Measurements from ENCODE around the gene ERLIN1. TPM values are rescaled to one million over a fixed set of nuclear protein-coding genes. Genes with fewer than 3 reads are reported as not detected.
A peak's percentile ranks its signal among the peaks of the same experiment; 100 is the strongest.

Gene ERLIN1
- total and polyA plus RNA-seq, 3 experiments from 2014 or later = 11.8 to 27.7 (median 26.9) TPM

- Mint-ChIP-seq H3K4me1 (peaks cover 52 to 72% (median 71%) of the 10 kb centered on the region in 3 donors), H3K36me3 (peaks cover 0 to 52% (median 17%) of the 10 kb centered on the region in 3 donors), H3K9me3 (no peaks in the 10 kb centered on the region), H3K27me3 (no peaks in the 10 kb centered on the region), H3K4me3 (peak overlapping the region in 1 of 7 donors; percentile 57), H3K27ac (peak overlapping the region in 3 of 8 donors; percentile 12 to 84 (median 22))
- ChIA-PET POLR2A (no interaction called here), CTCF (no interaction called here)
- DNase-seq = no peak
- no peaks in the 10 kb centered on the region for H3K27me3 ChIP-seq (ENCODE audit: insufficient read depth, low read length, poor library complexity, severe bottlenecking)
- H3K4me3 ChIP-seq (ENCODE audit: low read length) = no peak overlapping the region
- no peak overlapping the region for H3K27ac ChIP-seq (ENCODE audit: low read depth, low read length)
- H3K36me3 ChIP-seq (ENCODE audit: insufficient read depth, low read length) = peaks cover 4% of the 10 kb centered on the region
- H3K4me1 ChIP-seq (ENCODE audit: insufficient read depth, low read length) = peaks cover 17% of the 10 kb centered on the region
- H3K9me3 ChIP-seq (ENCODE audit: low read length) = no peaks in the 10 kb centered on the region
Observed at GRCh38 chr10:100182908-100183307, 2.9 kb downstream of the ERLIN1 start.

- H3K36me3 Mint-ChIP-seq = peaks cover 0 to 58% (median 19%) of the 10 kb centered on the region in 3 donors
Observed at GRCh38 chr10:100182281-100182680, 3.5 kb downstream of the ERLIN1 start.

DNA sequence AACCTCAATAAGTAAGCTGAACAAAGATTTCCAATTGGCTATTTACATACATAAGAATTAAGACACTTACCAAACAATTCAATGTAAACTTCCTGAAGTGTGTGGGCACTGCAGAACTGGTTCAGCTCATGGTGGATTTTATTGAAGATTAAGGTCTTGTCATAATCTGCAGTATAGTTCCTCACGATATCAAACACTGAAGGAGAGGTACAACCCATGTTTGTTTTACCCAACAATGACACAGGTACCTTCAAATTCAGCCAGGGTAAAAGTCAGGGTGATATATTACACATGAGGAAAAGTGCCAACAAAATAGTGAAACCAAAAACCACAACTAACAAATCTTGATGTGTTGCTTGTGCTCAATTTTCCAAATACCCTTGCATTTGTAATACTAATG, 10.0 kb downstream of the ERLIN1 start:
- ChIA-PET POLR2A (no interaction called here), CTCF (interaction anchor here (1.8 kb wide), 1 partner anchor 12 kb away, joined by 4 read pairs; no protein-coding TSS in a partner anchor)
- no peak overlapping the region for H3K27ac ChIP-seq (ENCODE audit: low read depth, low read length)
- Mint-ChIP-seq H3K27me3 (no peaks in the 10 kb centered on the region), H3K36me3 (peaks cover 19 to 80% (median 30%) of the 10 kb centered on the region in 3 donors), H3K9me3 (peaks cover 0 to 2% (median 0%) of the 10 kb centered on the region in 5 donors), H3K4me1 (peaks cover 22 to 50% (median 48%) of the 10 kb centered on the region in 3 donors), H3K27ac (peak overlapping the region in 2 of 8 donors; percentile 27 to 59), H3K4me3 (no peak overlapping the region)
- no peak overlapping the region for H3K4me3 ChIP-seq (ENCODE audit: low read length)
- no peak for DNase-seq
- no peaks in the 10 kb centered on the region for H3K4me1 ChIP-seq (ENCODE audit: insufficient read depth, low read length)
- peaks cover 11% of the 10 kb centered on the region for H3K36me3 ChIP-seq (ENCODE audit: insufficient read depth, low read length)
- no peaks in the 10 kb centered on the region for H3K9me3 ChIP-seq (ENCODE audit: low read length)
- H3K27me3 ChIP-seq (ENCODE audit: insufficient read depth, low read length, poor library complexity, severe bottlenecking) = no peaks in the 10 kb centered on the region

More at GRCh38 chr10:100182281-100182680, 3.5 kb downstream of the ERLIN1 start:
- H3K9me3 Mint-ChIP-seq = no peaks in the 10 kb centered on the region
- H3K4me1 Mint-ChIP-seq = peaks cover 46 to 72% (median 69%) of the 10 kb centered on the region in 3 donors
- H3K4me1 ChIP-seq (ENCODE audit: insufficient read depth, low read length) = peaks cover 15% of the 10 kb centered on the region
- CTCF ChIA-PET = no interaction called here
- POLR2A ChIA-PET = no interaction called here
- H3K27me3 Mint-ChIP-seq = no peaks in the 10 kb centered on the region
- H3K9me3 ChIP-seq (ENCODE audit: low read length) = no peaks in the 10 kb centered on the region
- H3K4me3 Mint-ChIP-seq = peak overlapping the region in 1 of 7 donors; percentile 57
- peaks cover 4% of the 10 kb centered on the region for H3K36me3 ChIP-seq (ENCODE audit: insufficient read depth, low read length)
- no peak overlapping the region for H3K27ac ChIP-seq (ENCODE audit: low read depth, low read length)
- peak overlapping the region in 2 of 8 donors; percentile 22 to 37 for H3K27ac Mint-ChIP-seq
- H3K4me3 ChIP-seq (ENCODE audit: low read length) = no peak overlapping the region
- no peaks in the 10 kb centered on the region for H3K27me3 ChIP-seq (ENCODE audit: insufficient read depth, low read length, poor library complexity, severe bottlenecking)
- DNase-seq = no peak

DNA sequence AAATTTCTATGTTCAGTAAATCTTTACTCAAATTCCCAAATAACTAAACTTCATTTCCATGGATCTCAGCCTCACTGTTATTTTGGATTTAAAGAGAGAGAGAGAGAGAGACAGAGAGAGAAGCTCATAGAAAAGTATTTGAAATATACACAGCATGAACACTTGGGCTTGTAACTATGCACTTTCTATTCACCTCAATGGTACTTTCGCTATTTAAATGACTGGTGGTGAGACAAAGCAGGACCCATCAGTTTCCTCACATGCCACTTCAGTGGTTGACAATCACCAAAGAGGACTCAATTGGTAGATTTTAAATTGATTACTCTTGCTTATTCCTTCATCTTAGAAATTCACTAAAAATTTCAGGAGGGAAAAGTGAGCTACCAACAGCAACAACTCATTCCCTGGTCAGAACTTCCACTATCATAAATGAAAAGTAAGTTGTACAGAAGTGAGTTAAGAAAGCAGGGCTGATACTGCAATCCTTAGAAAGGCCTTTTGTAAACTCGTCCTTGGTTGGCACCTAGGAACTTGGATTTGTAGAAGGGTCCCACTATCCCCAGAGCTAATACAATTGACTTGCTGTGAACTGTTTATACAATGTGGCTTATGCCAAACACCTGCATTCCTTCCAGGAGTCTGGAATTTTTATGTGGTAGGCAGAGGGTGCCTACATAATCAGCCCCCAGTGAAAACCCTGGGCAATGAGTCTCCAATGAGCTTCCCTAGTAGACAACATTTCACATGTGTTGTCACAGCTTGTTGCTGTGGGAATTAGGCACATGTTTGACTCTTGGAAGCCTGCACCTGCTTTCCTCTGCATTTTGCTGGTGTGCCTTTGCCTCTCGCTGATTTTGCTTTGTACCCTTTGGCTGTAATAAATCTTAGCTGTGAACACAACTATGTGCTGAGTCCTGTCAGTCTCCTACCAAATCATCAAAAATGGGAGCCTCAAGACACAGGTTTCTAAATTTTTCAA, 10.8 kb downstream of the ERLIN1 start:
- Mint-ChIP-seq H3K36me3 (peaks cover 23 to 76% (median 34%) of the 10 kb centered on the region in 3 donors), H3K4me3 (no peak overlapping the region), H3K27me3 (no peaks in the 10 kb centered on the region), H3K4me1 (peaks cover 18 to 48% (median 45%) of the 10 kb centered on the region in 3 donors), H3K27ac (peak overlapping the region in 4 of 8 donors; percentile 18 to 52 (median 38)), H3K9me3 (peaks cover 0 to 2% (median 0%) of the 10 kb centered on the region in 5 donors)
- H3K27ac ChIP-seq (ENCODE audit: low read depth, low read length) = no peak overlapping the region
- H3K27me3 ChIP-seq (ENCODE audit: insufficient read depth, low read length, poor library complexity, severe bottlenecking) = no peaks in the 10 kb centered on the region
- POLR2A ChIA-PET = no interaction called here
- H3K36me3 ChIP-seq (ENCODE audit: insufficient read depth, low read length) = peaks cover 11% of the 10 kb centered on the region
- H3K9me3 ChIP-seq (ENCODE audit: low read length) = no peaks in the 10 kb centered on the region
- no peaks in the 10 kb centered on the region for H3K4me1 ChIP-seq (ENCODE audit: insufficient read depth, low read length)
- CTCF ChIA-PET = interaction anchor here (0.9 to 1.8 kb wide), 2 partner anchors 11 to 19 kb away, joined by 3 to 4 read pairs; no protein-coding TSS in a partner anchor
- no peak overlapping the region for H3K4me3 ChIP-seq (ENCODE audit: low read length)
- no peak for DNase-seq

DNA sequence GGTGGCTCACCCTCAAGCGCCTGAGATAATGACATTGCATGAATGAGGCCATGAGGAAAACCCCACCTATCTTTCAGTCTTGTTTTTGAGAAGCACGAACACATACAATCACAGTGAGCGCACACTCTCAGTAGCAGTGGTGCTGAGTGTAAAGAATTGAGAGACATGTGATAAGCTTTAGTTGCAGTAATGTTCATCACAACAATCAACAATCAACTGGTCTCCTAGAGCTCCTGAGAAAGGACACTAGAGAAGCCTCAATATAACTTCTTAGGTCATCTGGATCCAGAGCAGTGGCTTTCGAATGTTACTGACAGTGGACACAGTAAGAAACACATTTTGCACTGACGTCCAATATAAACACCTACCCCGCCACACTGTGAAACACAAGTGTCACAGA, 12.8 kb downstream of the ERLIN1 start:
- Mint-ChIP-seq H3K4me3 (no peak overlapping the region), H3K27me3 (no peaks in the 10 kb centered on the region), H3K36me3 (peaks cover 23 to 69% (median 31%) of the 10 kb centered on the region in 3 donors), H3K27ac (peak overlapping the region in 4 of 8 donors; percentile 14 to 74 (median 34)), H3K9me3 (peaks cover 0 to 2% (median 0%) of the 10 kb centered on the region in 5 donors), H3K4me1 (peaks cover 23 to 53% (median 49%) of the 10 kb centered on the region in 3 donors)
- POLR2A ChIA-PET = no interaction called here
- Histone ChIP-seq H3K27me3 (ENCODE audit: insufficient read depth, low read length, poor library complexity, severe bottlenecking) (no peaks in the 10 kb centered on the region), H3K4me3 (ENCODE audit: low read length) (no peak overlapping the region), H3K4me1 (ENCODE audit: insufficient read depth, low read length) (no peaks in the 10 kb centered on the region), H3K36me3 (ENCODE audit: insufficient read depth, low read length) (peaks cover 11% of the 10 kb centered on the region), H3K27ac (ENCODE audit: low read depth, low read length) (no peak overlapping the region), H3K9me3 (ENCODE audit: low read length) (no peaks in the 10 kb centered on the region)
- no peak for DNase-seq
- CTCF ChIA-PET = no interaction called here

DNA sequence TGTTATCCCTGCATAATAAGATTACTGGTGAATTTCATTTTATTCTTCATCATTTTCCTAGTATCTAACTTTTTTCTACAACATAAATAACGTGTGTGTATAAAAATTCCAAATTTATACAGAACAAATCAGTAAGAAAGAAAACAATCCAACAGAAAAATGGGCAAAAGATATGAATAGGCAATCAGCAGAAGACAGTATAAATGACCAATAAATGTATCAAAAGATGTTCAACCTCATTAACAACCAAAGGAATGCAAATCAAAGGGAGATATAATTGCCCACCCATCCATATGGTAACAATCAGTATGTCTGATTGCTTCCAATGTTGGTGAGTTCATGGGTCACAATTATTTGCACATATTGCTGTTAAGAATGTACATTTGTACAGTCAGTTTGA, 13.5 kb downstream of the ERLIN1 start:
- no peak overlapping the region for H3K27ac ChIP-seq (ENCODE audit: low read depth, low read length)
- no peaks in the 10 kb centered on the region for H3K27me3 ChIP-seq (ENCODE audit: insufficient read depth, low read length, poor library complexity, severe bottlenecking)
- peaks cover 4% of the 10 kb centered on the region for H3K4me1 ChIP-seq (ENCODE audit: insufficient read depth, low read length)
- Mint-ChIP-seq H3K27me3 (no peaks in the 10 kb centered on the region), H3K4me1 (peaks cover 28 to 54% (median 49%) of the 10 kb centered on the region in 3 donors), H3K36me3 (peaks cover 23 to 64% (median 28%) of the 10 kb centered on the region in 3 donors), H3K27ac (peak overlapping the region in 3 of 8 donors; percentile 16 to 74 (median 57)), H3K9me3 (peaks cover 0 to 2% (median 0%) of the 10 kb centered on the region in 5 donors), H3K4me3 (no peak overlapping the region)
- peaks cover 11% of the 10 kb centered on the region for H3K36me3 ChIP-seq (ENCODE audit: insufficient read depth, low read length)
- no peaks in the 10 kb centered on the region for H3K9me3 ChIP-seq (ENCODE audit: low read length)
- POLR2A ChIA-PET = no interaction called here
- no peak overlapping the region for H3K4me3 ChIP-seq (ENCODE audit: low read length)
- CTCF ChIA-PET = no interaction called here
- DNase-seq = no peak

DNA sequence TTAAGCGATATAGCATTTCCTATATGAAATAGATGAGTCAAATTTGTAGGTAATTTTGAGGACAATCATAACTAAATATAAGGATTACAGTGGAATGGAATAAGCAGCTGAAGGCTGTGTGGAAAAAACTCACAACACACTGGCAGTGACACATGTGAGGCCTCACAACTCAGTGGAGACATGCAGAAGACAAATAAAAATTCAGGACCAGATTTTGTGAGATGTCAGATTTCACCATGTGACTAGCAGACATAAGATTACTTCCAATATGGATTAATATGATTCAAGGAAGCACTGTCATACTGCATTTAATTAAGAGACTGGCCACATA, 17.6 kb downstream of the ERLIN1 start:
- peaks cover 11% of the 10 kb centered on the region for H3K4me1 ChIP-seq (ENCODE audit: insufficient read depth, low read length)
- peak overlapping the region; percentile 25 for H3K4me3 ChIP-seq (ENCODE audit: low read length)
- no peak for DNase-seq
- H3K27me3 ChIP-seq (ENCODE audit: insufficient read depth, low read length, poor library complexity, severe bottlenecking) = no peaks in the 10 kb centered on the region
- Mint-ChIP-seq H3K27me3 (no peaks in the 10 kb centered on the region), H3K27ac (peak overlapping the region; percentile 75 to 94 (median 90)), H3K4me3 (peak overlapping the region; percentile 65 to 89 (median 80)), H3K4me1 (peaks cover 26 to 54% (median 34%) of the 10 kb centered on the region in 3 donors), H3K9me3 (peaks cover 0 to 2% (median 0%) of the 10 kb centered on the region in 5 donors), H3K36me3 (peaks cover 20 to 53% (median 25%) of the 10 kb centered on the region in 3 donors)
- H3K36me3 ChIP-seq (ENCODE audit: insufficient read depth, low read length) = no peaks in the 10 kb centered on the region
- CTCF ChIA-PET = no interaction called here
- no peak overlapping the region for H3K27ac ChIP-seq (ENCODE audit: low read depth, low read length)
- H3K9me3 ChIP-seq (ENCODE audit: low read length) = no peaks in the 10 kb centered on the region
- POLR2A ChIA-PET = interaction anchor here (1.9 kb wide), 1 partner anchor 18 kb away, joined by 5 read pairs; the partner anchor contains the start of gene ERLIN1

Measured in CD8-positive, alpha-beta memory T cell (primary cell).